ENCODE data around the gene GCSAM.

The GCSAM gene

GRCh38 chr3:112132975-112133448 lies at the start of gene GCSAM:
GCSAM (minus strand) TSS chr3:112133248; CDS start chr3:112133120, 128 bp downstream.
- peak in 1 of 2 donors; percentile 41 for DNase-seq (ENCODE audit: low read depth in 1 of 2, low spot score in 1 of 2)

- no peak for DNase-seq (ENCODE audit: low read depth in 1 of 2, low spot score in 1 of 2)
Observed at GRCh38 chr3:112175646-112176045, 42.6 kb upstream of the GCSAM start.

GRCh38 chr3:112175037-112175436 lies 42.0 kb upstream of the GCSAM start:
- no peak for DNase-seq (ENCODE audit: low read depth in 1 of 2, low spot score in 1 of 2)

- DNase-seq (ENCODE audit: low read depth in 1 of 2, low spot score in 1 of 2): no peak
Observed at GRCh38 chr3:112171144-112171543, 38.1 kb upstream of the GCSAM start.

GRCh38 chr3:112170046-112170445 lies 37.0 kb upstream of the GCSAM start:
- DNase-seq (ENCODE audit: low read depth in 1 of 2, low spot score in 1 of 2): no peak

- no peak for DNase-seq (ENCODE audit: low read depth in 1 of 2, low spot score in 1 of 2)
Observed at GRCh38 chr3:112167758-112168157, 34.7 kb upstream of the GCSAM start.

GRCh38 chr3:112149136-112149535 lies 16.1 kb upstream of the GCSAM start:
- DNase-seq (ENCODE audit: low read depth in 1 of 2, low spot score in 1 of 2): no peak

- DNase-seq (ENCODE audit: low read depth in 1 of 2, low spot score in 1 of 2): no peak
Observed at GRCh38 chr3:112143689-112144088, 10.6 kb upstream of the GCSAM start.

- no peak for DNase-seq (ENCODE audit: low read depth in 1 of 2, low spot score in 1 of 2)
Observed at GRCh38 chr3:112143251-112143650, 10.2 kb upstream of the GCSAM start.

GRCh38 chr3:112141293-112141692 lies 8.2 kb upstream of the GCSAM start:
- no peak for DNase-seq (ENCODE audit: low read depth in 1 of 2, low spot score in 1 of 2)

- DNase-seq (ENCODE audit: low read depth in 1 of 2, low spot score in 1 of 2): no peak
Observed at GRCh38 chr3:112140584-112140983, 7.5 kb upstream of the GCSAM start.

- DNase-seq (ENCODE audit: low read depth in 1 of 2, low spot score in 1 of 2): no peak
Observed at GRCh38 chr3:112138219-112138969, 5.3 kb upstream of the GCSAM start.

GRCh38 chr3:112137781-112138180 lies 4.7 kb upstream of the GCSAM start:
- DNase-seq (ENCODE audit: low read depth in 1 of 2, low spot score in 1 of 2): no peak

GRCh38 chr3:112136959-112137693 lies 4.1 kb upstream of the GCSAM start:
- peak in 1 of 2 donors; percentile 25 for DNase-seq (ENCODE audit: low read depth in 1 of 2, low spot score in 1 of 2)

GRCh38 chr3:112136046-112136445 lies 3.0 kb upstream of the GCSAM start:
- no peak for DNase-seq (ENCODE audit: low read depth in 1 of 2, low spot score in 1 of 2)

GRCh38 chr3:112134335-112135124 lies 1.5 kb upstream of the GCSAM start:
- DNase-seq (ENCODE audit: low read depth in 1 of 2, low spot score in 1 of 2): no peak

- no peak for DNase-seq (ENCODE audit: low read depth in 1 of 2, low spot score in 1 of 2)
Observed at GRCh38 chr3:112133626-112134334, 732 bp upstream of the GCSAM start.

- DNase-seq (ENCODE audit: low read depth in 1 of 2, low spot score in 1 of 2): no peak
Observed at GRCh38 chr3:112132554-112132953, 494 bp downstream of the GCSAM start.

- DNase-seq (ENCODE audit: low read depth in 1 of 2, low spot score in 1 of 2): no peak
Observed at GRCh38 chr3:112132088-112132487, 960 bp downstream of the GCSAM start.

- no peak for DNase-seq (ENCODE audit: low read depth in 1 of 2, low spot score in 1 of 2)
Observed at GRCh38 chr3:112131111-112131510, 1.9 kb downstream of the GCSAM start.

GRCh38 chr3:112130638-112130993 lies 2.4 kb downstream of the GCSAM start:
- DNase-seq (ENCODE audit: low read depth in 1 of 2, low spot score in 1 of 2): no peak
